ENCODE measurements around the gene PRR9.

Gene PRR9

GRCh38 chr1:153262070-153262366 lies 44.6 kb downstream of the PRR9 start:
- TF ChIP-seq CTCF (IDR thresholded peaks at IDR 0.05; ENCODE audit: low read depth, low read length): no peak
- Histone ChIP-seq H3K4me1 (no peaks in the 10 kb centered on the region), H3K4me3 (ENCODE audit: low read depth, low read length) (no peak overlapping the region), H3K27me3 (peaks cover 64% of the 10 kb centered on the region), H3K36me3 (no peaks in the 10 kb centered on the region), H3K9me3 (no peaks in the 10 kb centered on the region)
- no peak for DNase-seq

GRCh38 chr1:153262462-153263157 lies 45.2 kb downstream of the PRR9 start:
- no peaks in the 10 kb centered on the region for H3K4me1 ChIP-seq
- no peak overlapping the region for H3K4me3 ChIP-seq (ENCODE audit: low read depth, low read length)
- peaks cover 64% of the 10 kb centered on the region for H3K27me3 ChIP-seq
- TF ChIP-seq CTCF (IDR thresholded peaks at IDR 0.05; ENCODE audit: low read depth, low read length): no peak
- H3K9me3 ChIP-seq: no peaks in the 10 kb centered on the region
- no peaks in the 10 kb centered on the region for H3K36me3 ChIP-seq
- DNase-seq: no peak

GRCh38 chr1:153265457-153265856 lies 48.1 kb downstream of the PRR9 start:
- Histone ChIP-seq H3K4me3 (ENCODE audit: low read depth, low read length) (no peak overlapping the region), H3K4me1 (no peaks in the 10 kb centered on the region), H3K27me3 (peaks cover 48% of the 10 kb centered on the region)

More at GRCh38 chr1:153265457-153265856, 48.1 kb downstream of the PRR9 start:
- no peak; the same call in 1 of the 2 replicates for TF ChIP-seq CTCF (IDR thresholded peaks at IDR 0.05; ENCODE audit: low read depth, low read length)
- no peaks in the 10 kb centered on the region for H3K36me3 ChIP-seq
- H3K9me3 ChIP-seq: no peaks in the 10 kb centered on the region
- no peak for DNase-seq
